HCT116 (cell line): ENCODE measurements around the gene CNTNAP5. TPM values are rescaled to one million over a fixed set of nuclear protein-coding genes. Genes with fewer than 3 reads are reported as not detected.

Experiments used
- ATAC-seq: fragments of 200-7000 bp; cut with Tn5 transposase; 2 replicates; pipeline ENCODE4 v1.9.1; 2020; ENCODE audit warnings: mild to moderate bottlenecking, moderate library complexity
- BruUV-seq: library from RNA; stranded (reverse); fragments of 400-500 nt; replicated peaks from 2 replicates; lab custom pipeline; 2021; lab: Mats Ljungman, UMichigan
- CTCF ChIA-PET: fragments of 300-600 bp; sonication (Branson Sonifier 250); formaldehyde crosslinking; loops from one replicate; lab custom pipeline; 2021; ENCODE audit warnings: antibody characterized with exemption; lab: Charles Lee
- POLR2A ChIA-PET: fragments of 300-600, 350-600 bp; sonication (Branson Sonifier 250); formaldehyde crosslinking; loops from one replicate; lab custom pipeline; 2021; ENCODE audit warnings: antibody characterized with exemption; lab: Charles Lee
- RAD21 ChIA-PET, 2 experiments: fragments of 300-600 bp; sonication (Branson Sonifier 250); formaldehyde crosslinking; loops; one replicate each; lab custom pipeline; 2023; ENCODE audit warnings: low total read pairs in 2 of 2; ENCODE audit not compliant: uncharacterized antibody in 2 of 2, unreplicated experiment in 2 of 2, low non-redundant PET in 1 of 2; lab: Charles Lee
- DNase-seq: peaks from one replicate; pipeline ENCODE4 v3.0.0-alpha.2; 2010; ENCODE audit warnings: low read depth, low spot score
- H2AFZ ChIP-seq: fragments of 200-600 bp; shearing (Covaris generic), sonication (generic); 2 replicates; pipeline ENCODE4 v1.6.1; 2017; ENCODE audit warnings: low read depth, mixed run types, mixed read lengths, antibody characterized with exemption, low read length; ENCODE audit not compliant: poor library complexity, severe bottlenecking
- H3K27ac ChIP-seq: 2 replicates; pipeline ENCODE4 v1.5.1; 2012; ENCODE audit warnings: low read depth, low read length
- H3K27me3 ChIP-seq: fragments of 200-600 bp; sonication (generic); 2 replicates; pipeline ENCODE4 v1.6.1; 2016; ENCODE audit warnings: mixed run types, low read length, mixed read lengths; ENCODE audit not compliant: insufficient read depth
- H3K36me3 ChIP-seq, 2 experiments: fragments of 200-500 bp in 1 of 2; fragments of 200-600 bp in 1 of 2; sonication (Bioruptor generic) in 1 of 2; sonication (generic) in 1 of 2; 2 replicates each; pipeline versions ENCODE4 v1.5.1 to v1.6.1; 2014 to 2016; ENCODE audit warnings: low read length in 2 of 2, inconsistent platforms in 1 of 2, mixed read lengths in 1 of 2, mixed run types in 1 of 2; ENCODE audit not compliant: insufficient read depth in 2 of 2, control insufficient read depth in 1 of 2
- H3K4me1 ChIP-seq, 2 experiments: fragments of 200-600 bp in 1 of 2; sonication (generic) in 1 of 2; 2 replicates each; pipeline versions ENCODE4 v1.5.1 to v1.6.1; 2012 to 2017; ENCODE audit warnings: low read length in 2 of 2, inconsistent platforms in 1 of 2, mild to moderate bottlenecking in 1 of 2, mixed read lengths in 1 of 2, mixed run types in 1 of 2, moderate library complexity in 1 of 2; ENCODE audit not compliant: insufficient read depth in 2 of 2, control insufficient read depth in 1 of 2
- H3K4me2 ChIP-seq: fragments of 200-600 bp; sonication (generic); 2 replicates; pipeline ENCODE4 v1.6.1; 2017; ENCODE audit warnings: mixed run types, low read length, mixed read lengths
- H3K4me3 ChIP-seq, 2 experiments: fragments of 200-600 bp in 1 of 2; sonication (generic) in 1 of 2; replicated peaks in 1 of 2; 2 replicates each; pipeline ENCODE4 v1.5.1; 2011 to 2016; ENCODE audit warnings: low read length in 2 of 2, control low read depth in 1 of 2, low read depth in 1 of 2, mild to moderate bottlenecking in 1 of 2, mixed read lengths in 1 of 2, mixed run types in 1 of 2
- H3K79me2 ChIP-seq: fragments of 200-600 bp; sonication (generic); 2 replicates; pipeline ENCODE4 v1.6.1; 2017; ENCODE audit warnings: mild to moderate bottlenecking, mixed run types, low read length, moderate library complexity, mixed read lengths; ENCODE audit not compliant: insufficient read depth
- H3K9ac ChIP-seq: fragments of 200-600 bp; sonication (generic); 2 replicates; pipeline ENCODE4 v1.6.1; 2016; ENCODE audit warnings: low read length, mixed read lengths
- H3K9me2 ChIP-seq: fragments of 200-600 bp; sonication (generic), shearing (Covaris generic); 2 replicates; pipeline ENCODE4 v1.6.1; 2017; ENCODE audit warnings: mixed run types, mild to moderate bottlenecking, moderate library complexity; ENCODE audit not compliant: insufficient read depth
- H3K9me3 ChIP-seq, 2 experiments: fragments of 200-500 bp in 1 of 2; fragments of 200-600 bp in 1 of 2; sonication (Bioruptor generic) in 1 of 2; sonication (generic) in 1 of 2; 2 replicates each; pipeline ENCODE4 v1.6.1; 2014 to 2017; ENCODE audit warnings: low read length in 2 of 2, mixed read lengths in 2 of 2, inconsistent platforms in 1 of 2, low read depth in 1 of 2, mild to moderate bottlenecking in 1 of 2, mixed run types in 1 of 2, moderate library complexity in 1 of 2; ENCODE audit not compliant: control insufficient read depth in 1 of 2, insufficient read depth in 1 of 2
- H4K20me1 ChIP-seq: fragments of 200-600 bp; sonication (generic), shearing (Covaris generic); 2 replicates; pipeline ENCODE4 v1.6.1; 2017; ENCODE audit warnings: mixed run types, mild to moderate bottlenecking, moderate library complexity; ENCODE audit not compliant: insufficient read depth
- CBX3 ChIP-seq: IDR thresholded peaks from 2 replicates; pipeline ENCODE4 v1.6.1; 2012; ENCODE audit warnings: low read depth
- CEBPB ChIP-seq: IDR thresholded peaks from 2 replicates; pipeline ENCODE4 v1.6.1; 2012; ENCODE audit warnings: low read depth
- CTCF ChIP-seq, 3 experiments: fragments of 200-600 bp in 1 of 3; sonication (generic) in 1 of 3; IDR thresholded peaks in 2 of 3; conservative IDR thresholded peaks in 1 of 3; 2 replicates each; pipeline ENCODE4 v1.5.1; 2012 to 2017; ENCODE audit warnings: low read depth in 2 of 3, low read length in 2 of 3, antibody characterized with exemption in 1 of 3, borderline replicate concordance in 1 of 3, control low read depth in 1 of 3, mild to moderate bottlenecking in 1 of 3, mixed read lengths in 1 of 3, mixed run types in 1 of 3, moderate library complexity in 1 of 3; ENCODE audit not compliant: insufficient read depth in 1 of 3
- EGR1 ChIP-seq: IDR thresholded peaks from 2 replicates; pipeline ENCODE4 v1.6.1; 2012; ENCODE audit warnings: low read depth
- ELF1 ChIP-seq: IDR thresholded peaks from 2 replicates; pipeline ENCODE4 v1.6.1; 2012; ENCODE audit warnings: low read depth, borderline replicate concordance
- EZH2phosphoT487 ChIP-seq: fragments of 200-600 bp; IDR thresholded peaks from 2 replicates; pipeline ENCODE4 v1.6.1; 2018; ENCODE audit warnings: antibody characterized with exemption, borderline replicate concordance
- JUND ChIP-seq: IDR thresholded peaks from 2 replicates; pipeline ENCODE4 v1.6.1; 2012
- MAX ChIP-seq: IDR thresholded peaks from 2 replicates; pipeline ENCODE4 v1.6.1; 2012
- POLR2A ChIP-seq: IDR thresholded peaks from 2 replicates; pipeline ENCODE4 v1.7.0; 2011; ENCODE audit warnings: borderline replicate concordance; ENCODE audit not compliant: insufficient read depth, insufficient read length; ENCODE audit errors: extremely low read depth
- POLR2AphosphoS5 ChIP-seq: IDR thresholded peaks from 2 replicates; pipeline ENCODE4 v1.6.1; 2011; ENCODE audit warnings: mild to moderate bottlenecking, low read depth, low read length, moderate library complexity
- RAD21 ChIP-seq: IDR thresholded peaks from 2 replicates; pipeline ENCODE4 v1.6.1; 2012; ENCODE audit warnings: low read depth, mild to moderate bottlenecking
- YY1 ChIP-seq: IDR thresholded peaks from 2 replicates; pipeline ENCODE4 v1.6.1; 2011; ENCODE audit warnings: low read length, low read depth, moderate library complexity, mild to moderate bottlenecking; ENCODE audit not compliant: insufficient replicate concordance; ENCODE audit errors: extremely low read depth
- ZBTB33 ChIP-seq: IDR thresholded peaks from 2 replicates; pipeline ENCODE4 v1.6.1; 2011; ENCODE audit warnings: mild to moderate bottlenecking, low read length, moderate library complexity; ENCODE audit not compliant: insufficient replicate concordance; ENCODE audit errors: extremely low read depth
- ZFX ChIP-seq: fragments of 450-650 bp; IDR thresholded peaks from 2 replicates; pipeline ENCODE4 v1.6.1; 2017
- intact Hi-C: fragments of 100-400 bp; cut with micrococcal nuclease; formaldehyde crosslinking; loops from 2 replicates; pipeline ENCODE4 v1.10.0; 2022
- total RNA-seq: library from RNA; stranded (reverse); gene quantifications from one replicate; pipeline ENCODE4 v1.2.1, GENCODE V29; 2021; ENCODE audit not compliant: unreplicated experiment

Gene CNTNAP5
- total RNA-seq, 1 experiment from 2014 or later: not detected

- RAD21 ChIA-PET: no interaction called here
- Histone ChIP-seq H3K4me1 (no peaks in the 10 kb centered on the region), H3K36me3 (no peaks in the 10 kb centered on the region), H3K27me3 (no peaks in the 10 kb centered on the region), H3K9me3 (peaks cover 11 to 20% of the 10 kb centered on the region in 2 experiments; a peak in 2 of 4 replicates), H3K4me3 (no peak overlapping the region), H3K9ac (no peak overlapping the region), H3K27ac (no peak overlapping the region), H4K20me1 (no peaks in the 10 kb centered on the region), H3K4me2 (no peak overlapping the region), H3K9me2 (no peaks in the 10 kb centered on the region), H2AFZ (no peak overlapping the region), H3K79me2 (no peaks in the 10 kb centered on the region)
- ATAC-seq: no peak
- intact Hi-C loops: no loop called here
- BruUV-seq: no TSS peak
- CTCF ChIA-PET: no interaction called here
- no peak for DNase-seq
- POLR2A ChIA-PET: no interaction called here
- no peak for TF ChIP-seq EGR1
- TF ChIP-seq JUND: no peak
- no peak for TF ChIP-seq RAD21
- no peak for TF ChIP-seq ELF1
- TF ChIP-seq CEBPB: no peak
- TF ChIP-seq ZBTB33: no peak
- no peak for TF ChIP-seq EZH2phosphoT487
- TF ChIP-seq POLR2A: no peak
- no peak for TF ChIP-seq POLR2AphosphoS5
- no peak for TF ChIP-seq ZFX
- TF ChIP-seq MAX: no peak
- TF ChIP-seq CTCF (IDR thresholded peaks at IDR 0.05 in 2 of 3, conservative IDR thresholded peaks at IDR 0.05 in 1 of 3; ENCODE audit: borderline replicate concordance in 1 of 3, insufficient read depth in 1 of 3, low read depth in 2 of 3, low read length in 2 of 3): no peak
- TF ChIP-seq YY1: no peak
- TF ChIP-seq CBX3: no peak
- TF ChIP-seq, all 23 proteins: peak for 0
Observed at GRCh38 chr2:124289060-124289459, 264.0 kb downstream of the CNTNAP5 start.
